Activated CD4-positive, alpha-beta memory T cell treated with anti-CD3 and anti-CD28 coated beads, Interleukin-2, amount 10 ng/mL, durations not matched to agents 7 days and 5 days (primary cell): ENCODE measurements around the gene UBA5. TPM values are rescaled to one million over a fixed set of nuclear protein-coding genes. Genes with fewer than 3 reads are reported as not detected.
"Not testable (repeated sequence)": the region's sequence is repeated elsewhere in the genome, so short reads cannot be mapped to it uniquely, and the experiment has no call there.

Experiments
- CTCF ChIA-PET: fragments of 350-600 bp; sonication (Branson Sonifier 250); formaldehyde crosslinking; loops from one replicate; lab custom pipeline; 2021; ENCODE audit warnings: antibody characterized with exemption, inconsistent platforms; lab: Charles Lee
- POLR2A ChIA-PET: fragments of 350-600 bp; sonication (Branson Sonifier 250); formaldehyde crosslinking; loops from one replicate; lab custom pipeline; 2021; ENCODE audit warnings: antibody characterized with exemption; lab: Charles Lee
- DNase-seq: peaks from one replicate; pipeline ENCODE4 v3.0.0-alpha.2; 2020
- H3K27ac Mint-ChIP-seq: one replicate; pipeline ENCODE4 v1.8.0; 2021; ENCODE audit warnings: mild to moderate bottlenecking, mixed read lengths
- H3K27me3 Mint-ChIP-seq: one replicate; pipeline ENCODE4 v1.8.0; 2021; ENCODE audit warnings: mixed read lengths
- H3K36me3 Mint-ChIP-seq: one replicate; pipeline ENCODE4 v1.8.0; 2021; ENCODE audit warnings: low read depth, mixed read lengths
- H3K4me1 Mint-ChIP-seq: one replicate; pipeline ENCODE4 v1.8.0; 2021; ENCODE audit warnings: mixed read lengths
- H3K4me3 Mint-ChIP-seq: one replicate; pipeline ENCODE4 v1.8.0; 2021; ENCODE audit warnings: mild to moderate bottlenecking, mixed read lengths
- H3K9me3 Mint-ChIP-seq: one replicate; pipeline ENCODE4 v1.8.0; 2021; ENCODE audit warnings: mixed read lengths
- total RNA-seq, 2 experiments: library from RNA; stranded (reverse); gene quantifications; one replicate each; pipeline ENCODE4 v1.2.3, GENCODE V29; 2021

The UBA5 gene
- total RNA-seq: 10 to 100 TPM; 31.8 to 36.6 TPM

- no peaks in the 10 kb centered on the region for H3K9me3 Mint-ChIP-seq
- DNase-seq: peak; percentile 74
- H3K4me1 Mint-ChIP-seq: peaks cover 39% of the 10 kb centered on the region
- peak within 1 kb of the TSS; percentile 92 for H3K27ac Mint-ChIP-seq
- peaks cover 8% of the 10 kb centered on the region for H3K36me3 Mint-ChIP-seq
- ChIA-PET POLR2A (interaction anchor here (0.9 to 3.1 kb wide), 7 partner anchors 9 to 913 kb away, joined by 3 to 9 read pairs (median 4); partner anchors contain the start of genes CDV3 and DNAJC13), CTCF (interaction anchor here (1.2 to 2.0 kb wide), 5 partner anchors 10 to 200 kb away, joined by 3 to 6 read pairs (median 4); no protein-coding TSS in a partner anchor)
- H3K4me3 Mint-ChIP-seq: peak within 1 kb of the TSS; percentile 93
- no peaks in the 10 kb centered on the region for H3K27me3 Mint-ChIP-seq
Measured at GRCh38 chr3:132660052-132660810, at the start of gene UBA5. Gene UBA5, plus strand, starts transcription at chr3:132660329. Its CDS starts 209 bp downstream, at chr3:132660538.

GRCh38 chr3:132615301-132615700, 44.8 kb upstream of the UBA5 start:
- H3K27ac Mint-ChIP-seq, POLR2A ChIA-PET, CTCF ChIA-PET, H3K4me1 Mint-ChIP-seq, H3K27me3 Mint-ChIP-seq, DNase-seq, H3K9me3 Mint-ChIP-seq, H3K4me3 Mint-ChIP-seq: not testable (repeated sequence)
- peaks cover 25% of the 10 kb centered on the region for H3K36me3 Mint-ChIP-seq

- H3K27ac Mint-ChIP-seq: no peak overlapping the region
- CTCF ChIA-PET: no interaction called here
Measured at GRCh38 chr3:132615881-132616280, 44.2 kb upstream of the UBA5 start.

GRCh38 chr3:132616780-132617179, 43.3 kb upstream of the UBA5 start:
- Mint-ChIP-seq H3K27me3 (no peaks in the 10 kb centered on the region), H3K27ac (no peak overlapping the region), H3K4me3 (no peak overlapping the region), H3K4me1 (peaks cover 1% of the 10 kb centered on the region), H3K9me3 (peaks cover 3% of the 10 kb centered on the region), H3K36me3 (peaks cover 28% of the 10 kb centered on the region)
- ChIA-PET POLR2A (no interaction called here), CTCF (no interaction called here)
- no peak for DNase-seq

More at GRCh38 chr3:132615881-132616280, 44.2 kb upstream of the UBA5 start:
- Mint-ChIP-seq H3K4me1 (peaks cover 1% of the 10 kb centered on the region), H3K9me3 (peaks cover 5% of the 10 kb centered on the region), H3K36me3 (peaks cover 29% of the 10 kb centered on the region), H3K4me3 (no peak overlapping the region), H3K27me3 (no peaks in the 10 kb centered on the region)
- POLR2A ChIA-PET: no interaction called here
- DNase-seq: no peak

- Mint-ChIP-seq H3K4me1 (no peaks in the 10 kb centered on the region), H3K9me3 (no peaks in the 10 kb centered on the region), H3K4me3 (no peak overlapping the region), H3K27ac (no peak overlapping the region), H3K27me3 (no peaks in the 10 kb centered on the region), H3K36me3 (peaks cover 21% of the 10 kb centered on the region)
- POLR2A ChIA-PET: no interaction called here
- CTCF ChIA-PET: no interaction called here
- DNase-seq: no peak
Measured at GRCh38 chr3:132622148-132622547, 38.0 kb upstream of the UBA5 start.

GRCh38 chr3:132622761-132623160, 37.4 kb upstream of the UBA5 start:
- peaks cover 20% of the 10 kb centered on the region for H3K36me3 Mint-ChIP-seq

GRCh38 chr3:132623646-132624045, 36.5 kb upstream of the UBA5 start:
- Mint-ChIP-seq H3K36me3 (peaks cover 20% of the 10 kb centered on the region), H3K27ac (no peak overlapping the region), H3K4me1 (no peaks in the 10 kb centered on the region), H3K27me3 (no peaks in the 10 kb centered on the region), H3K4me3 (no peak overlapping the region), H3K9me3 (no peaks in the 10 kb centered on the region)
- POLR2A ChIA-PET: no interaction called here
- CTCF ChIA-PET: interaction anchor here (0.6 to 1.1 kb wide), 3 partner anchors 15 to 21 kb away, joined by 3 to 5 read pairs (median 4); no protein-coding TSS in a partner anchor
- no peak for DNase-seq

More at GRCh38 chr3:132622761-132623160, 37.4 kb upstream of the UBA5 start:
- no peak for DNase-seq
- no peaks in the 10 kb centered on the region for H3K27me3 Mint-ChIP-seq
- H3K27ac Mint-ChIP-seq: no peak overlapping the region
- H3K9me3 Mint-ChIP-seq: no peaks in the 10 kb centered on the region
- H3K4me1 Mint-ChIP-seq: no peaks in the 10 kb centered on the region
- CTCF ChIA-PET: interaction anchor here (0.9 kb wide), 1 partner anchor 20 kb away, joined by 4 read pairs; no protein-coding TSS in a partner anchor
- H3K4me3 Mint-ChIP-seq: no peak overlapping the region
- POLR2A ChIA-PET: no interaction called here

GRCh38 chr3:132624790-132625189, 35.3 kb upstream of the UBA5 start:
- DNase-seq: no peak
- POLR2A ChIA-PET: no interaction called here
- Mint-ChIP-seq H3K4me3 (no peak overlapping the region), H3K27ac (no peak overlapping the region), H3K9me3 (no peaks in the 10 kb centered on the region), H3K27me3 (no peaks in the 10 kb centered on the region), H3K36me3 (peaks cover 20% of the 10 kb centered on the region), H3K4me1 (peaks cover under 1% of the 10 kb centered on the region)
- CTCF ChIA-PET: no interaction called here

- H3K4me1 Mint-ChIP-seq: peaks cover 3% of the 10 kb centered on the region
- H3K27me3 Mint-ChIP-seq: no peaks in the 10 kb centered on the region
- no peak for DNase-seq
- ChIA-PET CTCF (no interaction called here), POLR2A (no interaction called here)
- H3K36me3 Mint-ChIP-seq: peaks cover 17% of the 10 kb centered on the region
- no peaks in the 10 kb centered on the region for H3K9me3 Mint-ChIP-seq
- H3K4me3 Mint-ChIP-seq: no peak overlapping the region
- H3K27ac Mint-ChIP-seq: no peak overlapping the region
Measured at GRCh38 chr3:132625613-132626012, 34.5 kb upstream of the UBA5 start.

GRCh38 chr3:132626955-132627354, 33.2 kb upstream of the UBA5 start:
- no peak overlapping the region for H3K4me3 Mint-ChIP-seq
- H3K9me3 Mint-ChIP-seq: no peaks in the 10 kb centered on the region
- no peaks in the 10 kb centered on the region for H3K27me3 Mint-ChIP-seq
- ChIA-PET POLR2A (no interaction called here), CTCF (no interaction called here)
- peaks cover 13% of the 10 kb centered on the region for H3K36me3 Mint-ChIP-seq
- H3K27ac Mint-ChIP-seq: no peak overlapping the region
- peaks cover 3% of the 10 kb centered on the region for H3K4me1 Mint-ChIP-seq
- no peak for DNase-seq

GRCh38 chr3:132628157-132628556, 32.0 kb upstream of the UBA5 start:
- no peaks in the 10 kb centered on the region for H3K27me3 Mint-ChIP-seq
- no peaks in the 10 kb centered on the region for H3K9me3 Mint-ChIP-seq
- ChIA-PET POLR2A (no interaction called here), CTCF (no interaction called here)
- no peak for DNase-seq
- H3K36me3 Mint-ChIP-seq: peaks cover 16% of the 10 kb centered on the region
- H3K27ac Mint-ChIP-seq: no peak overlapping the region
- H3K4me1 Mint-ChIP-seq: peaks cover 3% of the 10 kb centered on the region
- H3K4me3 Mint-ChIP-seq: no peak overlapping the region

- Mint-ChIP-seq H3K4me3 (no peak overlapping the region), H3K36me3 (peaks cover 21% of the 10 kb centered on the region), H3K27ac (no peak overlapping the region), H3K9me3 (no peaks in the 10 kb centered on the region), H3K27me3 (no peaks in the 10 kb centered on the region), H3K4me1 (peaks cover 3% of the 10 kb centered on the region)
- ChIA-PET POLR2A (no interaction called here), CTCF (no interaction called here)
- no peak for DNase-seq
Measured at GRCh38 chr3:132629928-132630327, 30.2 kb upstream of the UBA5 start.

- H3K9me3 Mint-ChIP-seq: no peaks in the 10 kb centered on the region
- CTCF ChIA-PET: no interaction called here
- H3K27me3 Mint-ChIP-seq: no peaks in the 10 kb centered on the region
- H3K27ac Mint-ChIP-seq: no peak overlapping the region
- DNase-seq: no peak
- H3K4me3 Mint-ChIP-seq: no peak overlapping the region
- peaks cover 3% of the 10 kb centered on the region for H3K4me1 Mint-ChIP-seq
- POLR2A ChIA-PET: no interaction called here
- H3K36me3 Mint-ChIP-seq: peaks cover 24% of the 10 kb centered on the region
Measured at GRCh38 chr3:132630612-132631011, 29.5 kb upstream of the UBA5 start.
